PC-3 (cell line): ENCODE data around the gene ZBTB40. TPM values are rescaled to one million over a fixed set of nuclear protein-coding genes. Genes with fewer than 3 reads are reported as not detected.

Experiments
- ATAC-seq: fragments of 200-7000 bp; cut with Tn5 transposase; 2 replicates; pipeline ENCODE4 v1.9.1; 2020; ENCODE audit warnings: mild to moderate bottlenecking, moderate library complexity
- BruUV-seq: library from RNA; stranded (reverse); fragments of 400-500 nt; replicated peaks from 2 replicates; lab custom pipeline; 2021; lab: Mats Ljungman, UMichigan
- CTCF ChIA-PET: fragments of 300-600 bp; sonication (Branson Sonifier 250); formaldehyde crosslinking; loops from one replicate; lab custom pipeline; 2022; ENCODE audit warnings: antibody characterized with exemption; lab: Charles Lee
- POLR2A ChIA-PET: fragments of 300-600 bp; sonication (Branson Sonifier 250); formaldehyde crosslinking; loops from one replicate; lab custom pipeline; 2022; ENCODE audit warnings: antibody characterized with exemption; ENCODE audit not compliant: unreplicated experiment; lab: Charles Lee
- DNase-seq: peaks from one replicate; pipeline ENCODE4 v3.0.0-alpha.2; 2015
- H2AFZ ChIP-seq: fragments of 300-600 bp; sonication (generic); 2 replicates; pipeline ENCODE4 v1.6.0; 2016; ENCODE audit warnings: antibody characterized with exemption, low read length
- H3F3A ChIP-seq: fragments of 300-600 bp; sonication (generic); one replicate; pipeline ENCODE4 v1.6.0; 2017; ENCODE audit warnings: antibody characterized with exemption, low read length, control low read depth, mild to moderate bottlenecking; ENCODE audit not compliant: unreplicated experiment
- H3K27ac ChIP-seq: fragments of 300-600 bp; sonication (generic); 2 replicates; pipeline ENCODE4 v1.5.1; 2016; ENCODE audit warnings: mild to moderate bottlenecking, low read length
- H3K27me3 ChIP-seq: fragments of 300-600 bp; sonication (generic); 2 replicates; pipeline ENCODE4 v1.6.1; 2016; ENCODE audit warnings: low read length, mixed read lengths
- H3K36me3 ChIP-seq: fragments of 300-600 bp; sonication (generic); 2 replicates; pipeline ENCODE4 v1.6.1; 2016; ENCODE audit warnings: low read depth, mixed run types, low read length, mixed read lengths
- H3K4me1 ChIP-seq: fragments of 300-600 bp; sonication (generic); 2 replicates; pipeline ENCODE4 v1.5.1; 2016; ENCODE audit warnings: low read length; ENCODE audit not compliant: insufficient read depth
- H3K4me2 ChIP-seq: fragments of 300-600 bp; sonication (generic); 2 replicates; pipeline ENCODE4 v1.6.0; 2016; ENCODE audit warnings: low read length
- H3K4me3 ChIP-seq: fragments of 300-600 bp; sonication (generic); 2 replicates; pipeline ENCODE4 v1.5.1; 2016; ENCODE audit warnings: mild to moderate bottlenecking, low read length, mixed read lengths
- H3K79me2 ChIP-seq: fragments of 300-600 bp; sonication (generic); 2 replicates; pipeline ENCODE4 v1.6.1; 2017; ENCODE audit warnings: low read length, mixed read lengths
- H3K9ac ChIP-seq: fragments of 300-600 bp; sonication (generic); 2 replicates; pipeline ENCODE4 v1.6.0; 2016; ENCODE audit warnings: mild to moderate bottlenecking, low read length
- H3K9me2 ChIP-seq: fragments of 300-600 bp; sonication (generic); replicated peaks from 2 replicates; pipeline ENCODE4 v1.6.1; 2016; ENCODE audit warnings: mixed run types, low read length, mixed read lengths
- H3K9me3 ChIP-seq: fragments of 300-600 bp; sonication (generic); 2 replicates; pipeline ENCODE4 v1.6.1; 2016; ENCODE audit warnings: low read length, mixed read lengths
- H4K20me1 ChIP-seq: fragments of 300-600 bp; sonication (generic); 2 replicates; pipeline ENCODE4 v1.6.1; 2016; ENCODE audit warnings: low read length, mixed read lengths
- EZH2 ChIP-seq: fragments of 300-600 bp; sonication (generic); IDR thresholded peaks from one replicate; pipeline ENCODE4 v1.6.1; 2017; ENCODE audit warnings: antibody characterized with exemption, mild to moderate bottlenecking, low read length; ENCODE audit not compliant: unreplicated experiment
- EZH2phosphoT487 ChIP-seq: fragments of 300-600 bp; sonication (generic); IDR thresholded peaks from 2 replicates; pipeline ENCODE4 v1.6.1; 2018; ENCODE audit warnings: mild to moderate bottlenecking, antibody characterized with exemption, low read length, borderline replicate concordance
- intact Hi-C: fragments of 100-400 bp; cut with micrococcal nuclease; formaldehyde crosslinking; loops from 2 replicates; pipeline ENCODE4 v1.9.0; 2023
- total RNA-seq: library from RNA; depleted of rRNA; stranded (reverse); fragments of >200 nt; gene quantifications from 2 replicates; pipeline ENCODE4 v1.2.3, GENCODE V29; 2014
- TF ChIP-seq, protein P1 (sequence below): fragments of 300-600 bp; sonication (generic); conservative IDR thresholded peaks from 2 replicates; pipeline ENCODE4 v1.5.1; 2017; ENCODE audit warnings: antibody characterized with exemption, low read depth, mild to moderate bottlenecking, low read length

The ZBTB40 gene
- total RNA-seq, 1 experiment from 2014 or later, result 20.2 TPM

GRCh38 chr1:22521692-22522091 lies 70.0 kb downstream of the ZBTB40 start:
- H2AFZ ChIP-seq, result no peak overlapping the region
- H3K79me2 ChIP-seq, result no peaks in the 10 kb centered on the region
- no peaks in the 10 kb centered on the region for H4K20me1 ChIP-seq
- H3K4me2 ChIP-seq, result no peak overlapping the region
- H3K9me3 ChIP-seq, result no peaks in the 10 kb centered on the region
- DNase-seq (no peak), ATAC-seq (no peak)
- ChIA-PET CTCF (no interaction called here), POLR2A (no interaction called here)
- H3K4me3 ChIP-seq, result no peak overlapping the region
- no peak overlapping the region for H3K27ac ChIP-seq
- H3K36me3 ChIP-seq, result peaks cover 33% of the 10 kb centered on the region
- H3K4me1 ChIP-seq, result no peaks in the 10 kb centered on the region
- TF ChIP-seq EZH2, result no peak
- TF ChIP-seq, protein P1, sequence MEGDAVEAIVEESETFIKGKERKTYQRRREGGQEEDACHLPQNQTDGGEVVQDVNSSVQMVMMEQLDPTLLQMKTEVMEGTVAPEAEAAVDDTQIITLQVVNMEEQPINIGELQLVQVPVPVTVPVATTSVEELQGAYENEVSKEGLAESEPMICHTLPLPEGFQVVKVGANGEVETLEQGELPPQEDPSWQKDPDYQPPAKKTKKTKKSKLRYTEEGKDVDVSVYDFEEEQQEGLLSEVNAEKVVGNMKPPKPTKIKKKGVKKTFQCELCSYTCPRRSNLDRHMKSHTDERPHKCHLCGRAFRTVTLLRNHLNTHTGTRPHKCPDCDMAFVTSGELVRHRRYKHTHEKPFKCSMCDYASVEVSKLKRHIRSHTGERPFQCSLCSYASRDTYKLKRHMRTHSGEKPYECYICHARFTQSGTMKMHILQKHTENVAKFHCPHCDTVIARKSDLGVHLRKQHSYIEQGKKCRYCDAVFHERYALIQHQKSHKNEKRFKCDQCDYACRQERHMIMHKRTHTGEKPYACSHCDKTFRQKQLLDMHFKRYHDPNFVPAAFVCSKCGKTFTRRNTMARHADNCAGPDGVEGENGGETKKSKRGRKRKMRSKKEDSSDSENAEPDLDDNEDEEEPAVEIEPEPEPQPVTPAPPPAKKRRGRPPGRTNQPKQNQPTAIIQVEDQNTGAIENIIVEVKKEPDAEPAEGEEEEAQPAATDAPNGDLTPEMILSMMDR, result no peak
- TF ChIP-seq EZH2phosphoT487, result no peak
- BruUV-seq, result no TSS peak
- no peak overlapping the region for H3K9ac ChIP-seq
- no peaks in the 10 kb centered on the region for H3F3A ChIP-seq
- H3K27me3 ChIP-seq, result no peaks in the 10 kb centered on the region
- intact Hi-C loops, result no loop called here
- no peaks in the 10 kb centered on the region for H3K9me2 ChIP-seq

- Histone ChIP-seq H3K9me2 (no peaks in the 10 kb centered on the region), H3K27ac (no peak overlapping the region), H3K79me2 (no peaks in the 10 kb centered on the region), H2AFZ (no peak overlapping the region), H3K9me3 (no peaks in the 10 kb centered on the region), H3K27me3 (no peaks in the 10 kb centered on the region), H3K4me2 (no peak overlapping the region), H3K36me3 (peaks cover 33% of the 10 kb centered on the region), H3K9ac (no peak overlapping the region), H4K20me1 (no peaks in the 10 kb centered on the region), H3F3A (no peaks in the 10 kb centered on the region), H3K4me3 (no peak overlapping the region), H3K4me1 (no peaks in the 10 kb centered on the region)
- POLR2A ChIA-PET, result no interaction called here
- CTCF ChIA-PET, result no interaction called here
- DNase-seq (no peak), ATAC-seq (no peak)
- TF ChIP-seq EZH2phosphoT487, result no peak
- TF ChIP-seq, protein P1, result no peak
- no peak for TF ChIP-seq EZH2
- intact Hi-C loops, result no loop called here
- BruUV-seq, result no TSS peak
Measured at GRCh38 chr1:22522221-22522743, 70.6 kb downstream of the ZBTB40 start.

GRCh38 chr1:22524481-22524880 lies 72.8 kb downstream of the ZBTB40 start:
- ChIA-PET POLR2A (no interaction called here), CTCF (no interaction called here)
- Histone ChIP-seq H3K79me2 (no peaks in the 10 kb centered on the region), H3K9me2 (no peaks in the 10 kb centered on the region), H3K4me1 (no peaks in the 10 kb centered on the region), H3K27me3 (no peaks in the 10 kb centered on the region), H3K4me2 (no peak overlapping the region), H3K4me3 (no peak overlapping the region), H2AFZ (no peak overlapping the region), H3K36me3 (peaks cover 22% of the 10 kb centered on the region), H3K9ac (no peak overlapping the region), H3F3A (no peaks in the 10 kb centered on the region), H3K27ac (no peak overlapping the region), H3K9me3 (no peaks in the 10 kb centered on the region), H4K20me1 (no peaks in the 10 kb centered on the region)
- DNase-seq, result no peak
- TF ChIP-seq EZH2 (no peak), EZH2phosphoT487 (no peak)
- TF ChIP-seq, protein P1, result no peak
- ATAC-seq, result no peak
- BruUV-seq, result no TSS peak
- intact Hi-C loops, result no loop called here
